ENCODE measurements around the gene CALN1.

GRCh38 chr7:72037516-72037915 is 374.6 kb downstream of the CALN1 start:
- TF ChIP-seq CTCF (IDR thresholded peaks at IDR 0.05; ENCODE audit: insufficient read depth, low read depth, low read length) = no peak
- TF ChIP-seq EZH2 (IDR thresholded peaks at IDR 0.05; ENCODE audit: insufficient read depth, low read length) = no peak

Data from astrocyte (in vitro differentiated cells and primary cell).